ENCODE data around the gene NR1H3.

Gene NR1H3

DNA sequence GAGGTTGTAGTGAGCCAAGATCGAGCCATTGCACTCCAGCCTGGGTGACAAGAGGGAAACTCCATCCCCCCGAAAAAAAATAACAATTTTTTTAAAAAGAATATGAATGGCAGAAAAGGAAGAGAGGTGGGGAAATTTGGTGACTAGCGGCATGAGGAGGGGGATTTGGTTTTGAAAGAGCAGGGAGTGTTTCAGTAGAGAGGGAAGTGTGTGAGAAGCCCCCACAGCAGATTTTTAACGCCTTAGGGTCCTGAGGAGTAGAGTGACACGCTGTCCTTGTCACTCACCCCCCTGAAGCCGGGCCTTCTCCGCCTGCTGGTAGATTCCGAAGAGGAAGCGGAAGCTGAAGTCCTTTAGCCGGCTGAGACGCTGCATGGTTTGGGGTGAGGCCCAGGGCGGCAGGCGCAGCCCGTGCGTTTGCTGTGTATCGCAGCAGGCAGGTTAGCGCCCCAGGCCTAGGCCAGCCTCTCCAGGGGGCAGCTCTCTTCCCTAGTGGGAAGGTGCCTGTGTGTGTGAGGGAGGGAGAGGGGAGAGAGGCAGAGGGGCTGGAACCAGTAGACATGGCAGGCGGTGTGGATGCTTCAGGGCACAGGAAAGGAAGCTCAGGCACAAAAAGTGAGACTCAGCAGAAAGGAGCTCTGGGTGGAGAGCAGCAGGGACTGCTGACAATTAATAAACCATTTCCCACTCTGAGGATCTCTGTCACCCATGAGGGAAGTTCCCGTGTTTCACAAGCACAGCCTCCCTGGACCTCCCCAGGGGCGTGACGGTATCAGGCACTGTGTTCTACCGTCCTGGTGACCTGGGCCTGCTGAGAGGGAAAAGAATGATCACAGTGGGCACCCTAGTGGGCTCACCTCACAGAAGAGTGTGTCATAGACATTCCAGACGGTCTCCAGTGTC, 13.1 kb upstream of the NR1H3 start:
- DNase-seq = no peak

DNA sequence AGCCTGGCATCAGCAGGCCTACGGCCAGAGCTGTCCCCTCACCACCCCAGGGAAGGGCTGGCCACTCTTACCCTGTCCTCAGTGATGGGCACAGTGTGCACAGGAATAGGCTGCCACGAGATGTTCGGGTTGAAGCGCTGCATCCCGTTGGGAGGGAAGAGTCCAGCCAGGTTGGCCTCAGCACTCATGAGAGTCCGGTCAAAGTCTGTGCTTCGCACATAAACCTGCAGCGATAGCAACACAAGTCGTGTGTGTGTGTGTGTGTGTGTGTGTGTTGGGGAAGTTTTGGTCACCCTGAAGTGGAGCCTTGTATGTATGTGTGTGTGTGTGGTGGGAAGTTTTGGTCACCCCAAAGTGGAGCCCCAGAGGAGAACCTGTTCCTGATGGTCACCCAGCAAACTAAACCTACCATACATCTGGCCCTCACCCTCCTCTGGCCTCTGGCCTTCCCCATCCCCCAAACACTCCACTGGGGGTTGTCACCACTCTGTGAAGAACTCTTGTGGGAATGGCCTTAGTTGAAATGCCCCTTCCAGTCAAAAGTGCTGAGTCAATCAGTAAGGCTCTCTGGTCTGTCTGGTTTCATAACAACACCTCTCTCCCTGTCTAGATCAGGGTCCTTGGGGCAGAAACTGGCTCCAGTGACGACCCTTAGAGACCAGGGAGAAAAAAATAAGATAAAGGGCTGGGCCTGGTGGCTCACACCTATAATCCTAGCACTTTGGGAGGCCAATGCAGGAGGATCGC, 12.0 kb upstream of the NR1H3 start:
- DNase-seq = no peak

DNA sequence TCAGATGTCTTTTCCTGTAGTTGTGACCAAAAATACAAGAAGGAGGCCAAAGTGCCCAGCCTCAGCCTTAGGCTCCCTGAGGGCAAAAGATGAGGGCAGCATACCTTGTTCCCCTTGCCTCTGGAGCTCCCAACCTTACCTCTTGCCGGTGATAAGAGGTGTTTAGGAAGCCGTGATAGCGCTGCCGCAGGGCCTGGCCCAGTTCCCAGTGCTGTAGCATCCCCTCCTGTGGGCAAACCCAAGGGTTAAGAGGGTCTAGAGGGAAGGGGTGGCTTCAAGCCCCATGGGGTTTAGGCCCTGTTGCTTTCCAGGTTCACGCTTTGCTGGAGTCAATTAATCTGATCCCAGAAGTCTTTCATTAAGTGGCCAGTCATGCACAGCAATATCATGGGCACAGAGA, 10.3 kb upstream of the NR1H3 start:
- no peak for DNase-seq

DNA sequence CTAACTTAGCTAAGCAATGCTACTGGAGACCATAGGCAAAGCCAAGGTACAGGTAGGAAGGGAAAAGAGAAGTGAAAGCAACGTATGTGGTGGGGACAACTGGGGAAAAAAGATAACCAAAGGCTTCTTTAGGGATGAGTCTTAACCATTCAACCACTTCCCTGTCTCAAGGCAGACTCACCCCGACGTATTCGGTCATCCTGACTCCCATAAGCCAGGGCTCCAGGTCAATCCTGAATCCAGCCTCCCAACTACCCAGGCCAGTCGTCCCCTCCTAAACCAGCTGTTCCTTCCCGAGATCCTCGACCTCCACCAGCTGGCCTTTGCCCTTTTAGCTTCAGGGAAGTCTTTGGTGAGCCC, 9.5 kb upstream of the NR1H3 start:
- no peak for DNase-seq

DNA sequence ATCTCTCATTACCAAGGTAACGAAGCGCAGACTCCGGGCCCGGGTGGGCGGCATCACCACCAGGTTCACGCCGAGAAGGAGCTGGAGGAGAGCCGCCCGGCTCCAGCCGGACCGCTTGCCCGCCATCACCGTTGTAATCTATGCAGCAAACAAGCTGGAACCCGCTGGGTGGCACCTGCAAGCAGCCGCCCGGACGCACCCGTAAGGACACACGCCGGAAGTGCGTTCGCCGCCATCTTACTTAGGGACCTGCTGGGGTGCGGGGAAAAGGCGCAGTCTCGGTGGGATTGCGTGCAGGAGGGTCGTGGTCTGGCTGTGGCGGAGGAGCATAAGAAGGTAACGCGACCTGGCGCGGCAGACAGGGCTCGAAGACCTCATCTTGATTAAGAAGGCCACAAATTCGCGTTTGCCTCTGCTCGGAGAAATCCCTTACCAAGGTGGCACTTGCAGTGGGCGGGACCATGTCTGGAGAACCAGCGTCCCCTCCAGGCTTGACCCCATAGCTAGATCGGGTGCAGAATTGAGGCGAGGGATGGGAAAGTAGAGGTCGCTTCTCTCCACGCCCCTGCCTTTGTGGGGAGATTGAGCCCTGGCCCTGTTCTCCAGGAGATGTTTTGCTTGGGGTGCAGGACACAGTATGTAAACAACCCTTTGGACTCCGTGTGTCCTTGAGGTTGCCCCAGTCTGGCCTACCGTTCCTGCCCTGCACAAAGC, 9.0 kb upstream of the NR1H3 start, which contains the start of gene ACP2:
Gene ACP2 (minus strand): TSS at position 151 of the 714 bp plus-strand sequence. CDS start 25 bp downstream, at position 126.
- peak; percentile 66 for DNase-seq

DNA sequence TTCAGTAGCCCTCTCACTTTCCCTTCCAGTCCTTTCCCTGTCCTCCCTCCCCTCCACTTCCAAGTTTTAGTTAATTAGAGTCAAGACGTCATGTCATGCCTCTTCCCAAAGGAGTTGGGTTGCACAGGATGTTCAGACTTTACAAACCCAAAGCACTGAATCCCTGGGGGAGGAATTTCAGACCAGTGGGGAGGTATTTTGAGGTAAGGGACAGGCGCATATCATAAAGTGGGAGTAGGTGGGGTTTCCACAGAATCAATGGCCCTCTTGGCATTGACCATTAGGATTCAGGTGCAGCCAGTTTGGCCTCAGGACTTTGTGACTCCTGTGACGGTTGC, 8.4 kb upstream of the NR1H3 start:
- no peak for DNase-seq

DNA sequence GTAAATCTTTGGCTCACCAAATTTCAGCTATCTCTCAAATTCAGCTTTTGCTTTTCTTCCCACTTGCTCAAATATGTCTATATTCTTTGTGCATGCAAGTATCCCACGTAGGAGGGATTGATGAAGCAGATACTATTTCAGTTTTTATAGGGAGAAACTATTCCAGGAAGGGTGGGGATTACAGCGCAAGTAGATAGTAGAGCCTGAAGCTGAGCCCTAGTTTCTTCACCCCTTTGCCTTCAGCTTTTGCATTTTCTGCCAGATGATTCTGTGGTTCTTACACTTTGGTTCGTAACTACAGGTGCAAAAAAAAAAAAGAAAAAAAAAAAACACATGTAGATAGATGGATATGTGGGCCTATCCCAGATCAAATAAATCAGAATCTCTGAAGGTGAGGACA, 6.0 kb upstream of the NR1H3 start:
- DNase-seq = no peak

DNA sequence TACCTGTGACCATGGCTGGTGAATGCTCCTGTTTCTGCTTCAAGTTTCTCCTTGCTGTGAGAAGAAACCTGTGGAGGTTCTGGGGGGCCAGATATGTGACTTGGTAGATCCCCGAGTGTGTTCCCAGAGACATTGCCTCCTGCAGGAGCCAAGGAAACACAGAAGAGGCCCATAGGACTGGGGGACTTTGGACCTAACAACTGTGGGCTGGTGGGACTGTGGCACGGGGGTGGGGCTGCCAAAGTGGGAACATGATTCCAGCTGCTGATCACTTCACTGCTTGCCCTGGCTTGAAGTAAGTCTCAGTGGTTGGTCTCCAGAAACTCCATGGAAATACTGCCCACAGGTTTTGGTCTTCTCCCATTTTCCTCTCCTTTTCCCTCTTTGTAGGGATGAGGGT, 4.1 kb upstream of the NR1H3 start:
- DNase-seq = no peak

DNA sequence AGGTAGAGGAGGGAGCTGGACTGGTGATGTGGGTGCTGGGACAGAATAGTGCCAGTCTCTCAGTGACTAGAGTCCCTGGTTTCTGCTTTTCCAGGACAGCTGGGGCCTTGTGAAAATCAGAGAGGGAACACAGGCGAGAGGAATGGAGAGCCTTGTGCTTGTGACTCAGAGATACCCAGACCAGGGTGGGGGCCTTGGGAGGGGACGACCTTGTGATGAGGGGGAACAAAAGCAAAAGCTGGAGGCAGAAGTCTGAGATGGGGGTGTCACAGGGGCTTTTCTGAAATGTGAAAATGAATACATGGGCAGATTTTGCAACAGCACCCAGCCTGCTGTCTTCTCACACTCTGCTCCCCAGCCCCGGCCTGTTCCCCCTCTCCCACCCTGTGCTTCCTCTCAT, 3.4 kb upstream of the NR1H3 start:
- DNase-seq = no peak

DNA sequence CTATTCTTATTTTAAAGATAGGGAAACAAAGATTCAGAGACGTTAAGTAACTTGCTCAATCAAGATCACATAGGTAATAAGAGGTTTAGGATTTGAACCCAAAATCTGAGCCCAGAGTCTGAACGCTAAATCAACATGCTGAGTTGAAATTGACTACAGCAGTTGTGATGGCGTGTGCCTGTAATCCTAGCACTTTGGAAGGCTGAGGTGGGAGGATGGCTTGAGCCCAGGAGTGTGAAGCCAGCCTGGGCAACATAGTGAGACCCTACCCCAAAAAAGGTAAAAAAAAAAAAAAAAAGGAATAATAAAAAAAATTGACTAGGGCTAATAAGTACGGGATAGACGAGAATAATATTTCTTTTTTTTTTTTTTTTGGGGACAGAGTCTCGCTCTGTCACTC, 1.4 kb upstream of the NR1H3 start:
- DNase-seq = no peak

DNA sequence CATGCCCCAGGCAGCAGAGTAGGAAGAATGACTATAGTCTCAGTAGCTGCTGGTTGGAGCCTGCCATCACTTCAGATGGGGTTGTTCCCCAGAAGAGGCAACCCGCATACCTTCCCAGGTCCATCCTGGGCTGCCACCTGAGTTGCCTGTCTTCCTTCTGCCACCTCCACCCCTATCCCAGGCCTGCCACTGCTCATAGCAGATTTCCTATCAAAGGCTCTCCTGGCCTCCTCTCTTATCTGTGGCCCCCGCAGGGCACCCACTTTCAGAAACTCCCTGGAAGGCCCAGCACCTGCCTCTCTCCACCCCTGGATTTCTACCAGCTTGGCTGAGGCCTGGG, 649 bp upstream of the NR1H3 start:
- no peak for DNase-seq

DNA sequence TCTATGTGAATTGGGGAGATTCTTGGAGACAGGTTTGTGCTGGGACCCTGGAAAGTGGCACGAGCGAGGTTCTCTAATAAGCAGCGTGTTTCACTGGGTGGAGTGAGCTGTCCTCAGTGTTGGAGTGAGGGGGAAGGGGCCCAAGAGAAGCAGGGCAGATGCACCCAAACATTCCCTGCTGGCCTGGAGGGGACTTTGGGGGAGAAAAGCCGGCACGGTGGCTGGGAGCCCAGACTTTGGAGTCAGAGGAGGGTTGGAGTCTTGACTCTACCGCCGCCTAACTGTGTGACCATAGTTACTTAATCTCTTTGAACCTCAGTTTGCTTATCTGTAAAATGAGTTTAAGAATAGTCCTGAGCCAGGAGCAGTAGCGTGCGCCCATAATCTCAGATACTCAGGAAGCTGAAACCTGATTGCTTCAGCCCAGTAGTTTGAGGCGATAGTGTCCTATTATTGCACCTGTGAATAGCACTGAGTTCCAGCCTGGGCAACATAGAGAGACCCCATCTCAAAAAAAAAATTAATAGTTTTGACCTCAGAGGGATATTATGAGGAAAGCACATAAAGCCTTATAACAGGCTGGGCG, 614 bp downstream of the NR1H3 start:
- no peak for DNase-seq

DNA sequence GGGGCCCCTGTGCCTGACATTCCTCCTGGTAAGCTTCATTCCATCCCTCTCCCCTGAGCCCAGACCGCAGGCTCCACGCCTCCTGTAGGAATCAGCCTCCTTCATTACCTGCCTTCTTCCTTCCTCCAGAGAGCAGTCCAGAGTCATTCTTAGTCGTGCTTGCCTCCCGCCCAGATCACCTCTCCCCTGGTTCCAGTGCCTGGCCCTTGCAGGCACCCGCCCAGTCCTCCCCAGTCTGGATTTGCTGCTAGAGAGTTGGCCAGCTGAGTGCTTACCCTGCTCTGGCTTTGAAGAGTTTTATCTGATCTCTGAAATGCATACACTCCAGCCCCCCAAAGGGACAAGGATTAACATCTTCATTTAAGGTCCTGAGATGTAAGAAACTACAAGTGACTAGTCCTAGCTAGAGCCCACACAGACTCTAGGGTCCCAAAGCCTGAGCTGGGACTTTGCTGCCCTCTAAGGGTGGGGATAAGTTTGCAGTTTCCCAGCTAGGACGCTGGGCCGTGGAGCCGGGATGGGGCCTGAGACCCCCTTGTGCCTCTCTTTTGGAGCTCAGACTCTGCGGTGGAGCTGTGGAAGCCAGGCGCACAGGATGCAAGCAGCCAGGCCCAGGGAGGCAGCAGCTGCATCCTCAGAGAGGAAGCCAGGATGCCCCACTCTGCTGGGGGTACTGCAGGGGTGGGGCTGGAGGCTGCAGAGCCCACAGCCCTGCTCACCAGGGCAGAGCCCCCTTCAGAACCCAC, 1.6 kb downstream of the NR1H3 start:
- DNase-seq = no peak

DNA sequence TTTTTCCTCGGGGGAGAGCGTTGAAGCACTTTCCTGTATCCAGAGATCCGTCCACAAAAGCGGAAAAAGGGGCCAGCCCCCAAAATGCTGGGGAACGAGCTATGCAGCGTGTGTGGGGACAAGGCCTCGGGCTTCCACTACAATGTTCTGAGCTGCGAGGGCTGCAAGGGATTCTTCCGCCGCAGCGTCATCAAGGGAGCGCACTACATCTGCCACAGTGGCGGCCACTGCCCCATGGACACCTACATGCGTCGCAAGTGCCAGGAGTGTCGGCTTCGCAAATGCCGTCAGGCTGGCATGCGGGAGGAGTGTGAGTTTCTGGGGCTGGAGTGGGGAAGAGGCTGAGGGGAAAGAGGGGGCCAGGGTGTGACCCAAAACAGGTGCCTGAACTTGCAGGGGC, 2.6 kb downstream of the NR1H3 start:
- no peak for DNase-seq

DNA sequence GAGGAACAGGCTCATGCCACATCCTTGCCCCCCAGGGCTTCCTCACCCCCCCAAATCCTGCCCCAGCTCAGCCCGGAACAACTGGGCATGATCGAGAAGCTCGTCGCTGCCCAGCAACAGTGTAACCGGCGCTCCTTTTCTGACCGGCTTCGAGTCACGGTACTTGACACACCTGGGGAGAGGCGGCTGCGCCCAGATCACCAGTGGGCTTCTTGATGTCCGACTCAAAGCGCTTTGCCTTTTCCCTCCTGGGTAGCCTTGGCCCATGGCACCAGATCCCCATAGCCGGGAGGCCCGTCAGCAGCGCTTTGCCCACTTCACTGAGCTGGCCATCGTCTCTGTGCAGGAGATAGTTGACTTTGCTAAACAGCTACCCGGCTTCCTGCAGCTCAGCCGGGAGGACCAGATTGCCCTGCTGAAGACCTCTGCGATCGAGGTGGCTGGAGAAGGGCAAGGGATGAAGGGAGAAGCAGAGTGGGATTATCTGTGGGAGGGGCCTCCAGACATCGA, 3.5 kb downstream of the NR1H3 start:
- DNase-seq = no peak

DNA sequence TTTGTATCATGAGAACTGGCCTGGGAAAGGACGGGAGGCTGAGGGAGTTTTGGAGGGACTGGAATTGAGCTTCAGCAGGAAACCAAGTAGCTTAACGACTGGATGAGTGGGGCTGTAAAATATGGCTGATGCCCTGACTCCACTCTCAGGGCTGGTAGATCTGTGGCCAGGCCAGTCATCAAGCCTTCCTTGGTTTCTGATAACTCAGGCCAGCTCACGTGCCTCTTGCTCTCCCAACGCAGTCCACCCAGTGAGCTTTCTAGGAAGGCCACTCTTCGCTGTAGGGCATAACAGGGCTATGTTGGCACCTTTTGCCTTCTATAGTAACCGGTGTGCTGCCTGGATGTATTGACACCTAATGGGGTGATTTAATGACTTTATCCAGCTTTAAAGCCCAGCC, 6.3 kb downstream of the NR1H3 start:
- DNase-seq = no peak

DNA sequence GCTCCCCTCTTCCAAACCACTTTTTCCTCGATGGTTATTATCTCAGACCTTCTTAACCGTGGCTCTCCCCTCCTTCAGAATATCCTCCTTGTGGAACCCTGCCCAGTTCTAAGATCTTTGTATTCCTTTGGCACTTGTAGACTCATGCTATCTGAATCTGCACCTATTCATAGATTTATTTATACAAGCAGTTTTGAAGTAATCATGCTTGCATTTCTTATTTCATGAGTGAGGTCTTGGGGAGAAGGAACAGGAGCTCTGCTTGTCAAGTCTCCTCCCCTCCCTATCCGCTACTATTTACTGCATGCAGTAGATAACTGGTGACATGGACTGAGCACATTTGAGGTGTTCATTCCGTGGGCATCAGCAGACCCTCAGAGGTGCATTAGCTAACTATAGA, 6.7 kb downstream of the NR1H3 start:
- DNase-seq = no peak

DNA sequence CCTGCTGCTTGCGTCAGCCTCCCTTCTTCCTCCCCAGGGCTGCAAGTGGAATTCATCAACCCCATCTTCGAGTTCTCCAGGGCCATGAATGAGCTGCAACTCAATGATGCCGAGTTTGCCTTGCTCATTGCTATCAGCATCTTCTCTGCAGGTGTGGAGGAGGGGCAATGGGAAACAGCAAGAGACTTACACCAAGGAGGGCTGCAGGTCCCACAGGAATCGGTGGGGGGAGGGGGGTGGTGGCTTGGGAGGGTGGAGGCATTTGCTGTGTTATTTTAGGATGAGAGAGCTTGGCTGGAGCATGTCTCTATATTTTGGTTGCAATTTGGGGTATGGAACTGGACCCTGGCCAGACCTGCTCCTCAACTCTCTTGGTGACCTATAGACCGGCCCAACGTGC, 10.1 kb downstream of the NR1H3 start:
- no peak for DNase-seq

DNA sequence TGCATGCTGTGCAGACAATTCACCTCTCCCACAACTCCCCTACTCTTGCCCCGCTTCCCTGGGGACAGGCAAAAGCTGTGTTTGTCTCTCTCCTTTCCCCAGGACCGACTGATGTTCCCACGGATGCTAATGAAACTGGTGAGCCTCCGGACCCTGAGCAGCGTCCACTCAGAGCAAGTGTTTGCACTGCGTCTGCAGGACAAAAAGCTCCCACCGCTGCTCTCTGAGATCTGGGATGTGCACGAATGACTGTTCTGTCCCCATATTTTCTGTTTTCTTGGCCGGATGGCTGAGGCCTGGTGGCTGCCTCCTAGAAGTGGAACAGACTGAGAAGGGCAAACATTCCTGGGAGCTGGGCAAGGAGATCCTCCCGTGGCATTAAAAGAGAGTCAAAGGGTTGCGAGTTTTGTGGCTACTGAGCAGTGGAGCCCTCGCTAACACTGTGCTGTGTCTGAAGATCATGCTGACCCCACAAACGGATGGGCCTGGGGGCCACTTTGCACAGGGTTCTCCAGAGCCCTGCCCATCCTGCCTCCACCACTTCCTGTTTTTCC, 10.7 kb downstream of the NR1H3 start:
- DNase-seq = no peak

DNA sequence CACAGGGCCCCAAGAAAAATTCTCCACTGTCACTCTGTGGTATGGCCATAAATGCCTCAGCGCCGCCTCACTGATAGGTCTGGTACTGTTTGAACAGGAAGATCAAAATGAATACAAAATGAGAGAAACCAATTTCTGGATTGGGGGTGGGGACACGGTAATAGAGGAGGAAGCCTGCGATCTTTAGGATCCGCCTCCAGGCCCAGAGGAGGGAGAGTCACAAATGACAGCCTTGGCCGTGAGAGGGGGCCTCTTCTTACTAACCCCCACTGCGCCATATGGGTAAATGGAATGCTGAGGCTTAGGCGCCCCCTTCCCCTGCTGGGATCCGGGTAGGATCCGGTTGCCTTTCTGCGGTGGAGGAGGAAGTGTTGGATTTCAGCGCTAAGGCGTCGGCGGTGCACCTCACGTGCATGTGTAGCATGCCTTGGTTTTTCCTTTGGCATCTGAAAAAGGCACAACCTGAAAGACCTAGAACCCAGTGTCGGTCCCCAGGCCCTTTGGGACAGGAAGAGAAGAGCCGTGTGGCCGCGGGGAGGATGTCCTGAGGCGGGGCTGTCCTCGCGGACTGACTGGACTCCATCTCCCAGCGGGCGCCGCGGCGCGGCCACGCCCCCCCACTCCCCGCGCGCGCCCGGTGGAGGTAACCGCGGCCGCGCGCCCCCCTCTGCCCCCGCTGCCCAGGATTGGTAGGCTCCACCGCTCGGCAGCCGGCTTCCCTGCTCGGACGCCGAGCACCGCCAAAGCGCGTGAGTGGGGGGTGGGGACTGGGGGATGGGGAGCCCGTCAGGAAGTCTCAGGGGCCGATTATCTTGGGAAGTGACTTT, 11.4 kb downstream of the NR1H3 start:
- peak; percentile 65 for DNase-seq

DNA sequence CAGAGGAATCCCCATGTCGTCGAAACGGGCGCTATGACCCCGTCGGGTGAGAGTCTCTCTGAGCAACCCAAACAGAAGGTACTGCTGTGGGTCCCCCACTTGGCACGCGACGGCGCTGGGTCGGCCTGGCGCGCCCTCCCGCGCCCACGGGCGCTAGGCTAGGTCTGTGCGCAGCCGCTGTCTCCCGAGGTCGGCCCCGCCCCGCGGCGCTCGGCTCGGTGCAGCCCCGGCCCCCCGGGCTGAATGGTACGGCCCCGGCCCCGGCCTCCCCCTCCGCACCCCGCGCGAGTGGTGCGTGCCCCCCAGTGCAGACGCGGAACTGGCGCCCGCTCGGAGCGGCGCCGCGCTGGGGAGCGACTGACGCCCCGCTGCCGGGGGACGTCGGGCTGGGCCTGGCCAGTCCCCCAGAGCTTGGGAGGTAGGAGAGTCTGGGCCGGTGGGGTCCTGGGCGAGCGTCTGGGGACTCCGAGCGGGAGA, 12.1 kb downstream of the NR1H3 start, which contains the start of gene MADD:
Gene MADD (plus strand): TSS at position 305 of the 477 bp plus-strand sequence.
- peak; percentile 61 for DNase-seq

All from NCI-H2107 (cell line).